Breast epithelium (tissue), 4 donors: ENCODE measurements around the gene COL28A1. TPM values are rescaled to one million over a fixed set of nuclear protein-coding genes. Genes with fewer than 3 reads are reported as not detected.
"Not testable (repeated sequence)": the region's sequence is repeated elsewhere in the genome, so short reads cannot be mapped to it uniquely, and the experiment has no call there.

ENCODE experiments used
- DNase-seq, 2 donors: peaks; one replicate each; pipeline ENCODE4 v3.0.0-alpha.2; 2019; ENCODE audit warnings: low spot score in 2 of 2
- H3K27ac ChIP-seq, 2 donors: fragments of 200-600 bp; sonication (generic) in 1 of 2; one replicate each; pipeline ENCODE4 v1.5.1; 2016 to 2019; ENCODE audit warnings: mild to moderate bottlenecking in 1 of 2
- H3K27me3 ChIP-seq, 2 donors: fragments of 200-600 bp; sonication (generic) in 1 of 2; one replicate each; pipeline versions ENCODE4 v1.5.1 to v1.6.0; 2017 to 2019; ENCODE audit warnings: control low read depth in 1 of 2, mild to moderate bottlenecking in 1 of 2
- H3K36me3 ChIP-seq: fragments of 200-600 bp; one replicate; pipeline ENCODE4 v1.5.1; 2019
- H3K4me1 ChIP-seq, 2 donors: fragments of 200-600 bp; sonication (generic); one replicate each; pipeline ENCODE4 v1.5.1; 2016 to 2019; ENCODE audit warnings: control low read depth in 1 of 2
- H3K4me3 ChIP-seq, 3 donors: fragments of 200-600 bp; sonication (generic); 1 replicate in 2 of 3; 2 replicates in 1 of 3; pipeline ENCODE4 v1.5.1; 2016 to 2019; ENCODE audit warnings: mild to moderate bottlenecking in 3 of 3, moderate library complexity in 2 of 3
- H3K9me3 ChIP-seq, 2 donors: fragments of 200-600 bp; sonication (generic) in 1 of 2; one replicate each; pipeline ENCODE4 v1.5.1; 2016 to 2019; ENCODE audit warnings: control low read depth in 1 of 2
- CTCF ChIP-seq, 3 donors: fragments of 450-650 bp; IDR thresholded peaks; one replicate each; pipeline ENCODE4 v1.5.1; 2016 to 2017; ENCODE audit warnings: antibody characterized with exemption in 3 of 3, mild to moderate bottlenecking in 3 of 3, moderate library complexity in 3 of 3
- POLR2A ChIP-seq: fragments of 450-650 bp; IDR thresholded peaks from one replicate; pipeline ENCODE4 v1.6.1; 2016; ENCODE audit warnings: antibody characterized with exemption, mild to moderate bottlenecking, moderate library complexity
- POLR2AphosphoS5 ChIP-seq, 3 donors: sonication (generic); formaldehyde crosslinking; IDR thresholded peaks; one replicate each; pipeline ENCODE4 v1.6.1; 2017; ENCODE audit warnings: antibody characterized with exemption in 3 of 3
- intact Hi-C: fragments of 100-400 bp; cut with DNase I; formaldehyde crosslinking; loops from one replicate; pipeline ENCODE4 v1.15.1; 2023; ENCODE audit warnings: low total_unique reads
- total RNA-seq, 3 donors: library from RNA; depleted of rRNA; stranded (reverse); fragments of >200 nt; gene quantifications; one replicate each; pipeline ENCODE4 v1.1.0, GENCODE V29; 2016

Gene COL28A1
- total RNA-seq, 3 donors from 2014 or later, result 1.1 to 5.7 (median 4.9) TPM

GRCh38 chr7:7414791-7415603, 120.7 kb downstream of the COL28A1 start:
- DNase-seq, result no peak
- H3K36me3 ChIP-seq, result no peaks in the 10 kb centered on the region
- no peaks in the 10 kb centered on the region for H3K9me3 ChIP-seq
- intact Hi-C loops, result no loop called here
- peaks cover 0 to 10% of the 10 kb centered on the region in 2 donors for H3K4me1 ChIP-seq
- TF ChIP-seq CTCF (IDR thresholded peaks at IDR 0.05) (no peak), POLR2A (no peak), POLR2AphosphoS5 (IDR thresholded peaks at IDR 0.05) (no peak)
- H3K27me3 ChIP-seq, result no peaks in the 10 kb centered on the region
- H3K4me3 ChIP-seq, result no peak overlapping the region
- no peak overlapping the region for H3K27ac ChIP-seq

- no peaks in the 10 kb centered on the region for H3K9me3 ChIP-seq
- TF ChIP-seq POLR2AphosphoS5 (IDR thresholded peaks at IDR 0.05) (no peak), CTCF (IDR thresholded peaks at IDR 0.05) (no peak), POLR2A (no peak)
- intact Hi-C loops, result no loop called here
- no peak overlapping the region for H3K27ac ChIP-seq
- H3K4me3 ChIP-seq, result no peak overlapping the region
- no peaks in the 10 kb centered on the region for H3K36me3 ChIP-seq
- no peaks in the 10 kb centered on the region for H3K4me1 ChIP-seq
- H3K27me3 ChIP-seq, result no peaks in the 10 kb centered on the region
- DNase-seq, result no peak
These were observed 127.5 kb downstream of the COL28A1 start for GRCh38 chr7:7408001-7408770.

GRCh38 chr7:7405461-7405860, 130.2 kb downstream of the COL28A1 start:
- intact Hi-C loops, result no loop called here
- TF ChIP-seq POLR2AphosphoS5 (IDR thresholded peaks at IDR 0.05) (no peak), POLR2A (no peak), CTCF (IDR thresholded peaks at IDR 0.05) (no peak)

GRCh38 chr7:7399707-7400106, 136.0 kb downstream of the COL28A1 start:
- TF ChIP-seq CTCF (IDR thresholded peaks at IDR 0.05), result no peak
- no peaks in the 10 kb centered on the region for H3K9me3 ChIP-seq
- intact Hi-C loops, result no loop called here
- no peak for DNase-seq
- H3K36me3 ChIP-seq, result no peaks in the 10 kb centered on the region
- H3K4me1 ChIP-seq, result no peaks in the 10 kb centered on the region
- H3K27me3 ChIP-seq, result no peaks in the 10 kb centered on the region
- H3K27ac ChIP-seq, result no peak overlapping the region
- H3K4me3 ChIP-seq, result no peak overlapping the region

More at GRCh38 chr7:7405461-7405860, 130.2 kb downstream of the COL28A1 start:
- Histone ChIP-seq H3K9me3 (no peaks in the 10 kb centered on the region), H3K27me3 (no peaks in the 10 kb centered on the region), H3K27ac (no peak overlapping the region), H3K36me3 (no peaks in the 10 kb centered on the region), H3K4me1 (no peaks in the 10 kb centered on the region), H3K4me3 (no peak overlapping the region)
- no peak for DNase-seq

- Histone ChIP-seq H3K4me1 (no peaks in the 10 kb centered on the region), H3K27ac (no peak overlapping the region), H3K4me3 (no peak overlapping the region), H3K36me3 (no peaks in the 10 kb centered on the region), H3K9me3 (no peaks in the 10 kb centered on the region), H3K27me3 (no peaks in the 10 kb centered on the region)
- TF ChIP-seq POLR2A, result no peak
- TF ChIP-seq CTCF (IDR thresholded peaks at IDR 0.05), result no peak
- TF ChIP-seq POLR2AphosphoS5 (IDR thresholded peaks at IDR 0.05), result no peak
- intact Hi-C loops, result no loop called here
- DNase-seq, result no peak
These were observed 139.9 kb downstream of the COL28A1 start for GRCh38 chr7:7395785-7396184.

GRCh38 chr7:7388164-7388563, 147.5 kb downstream of the COL28A1 start:
- H3K4me1 ChIP-seq, DNase-seq, intact Hi-C loops, H3K27me3 ChIP-seq, H3K9me3 ChIP-seq, H3K27ac ChIP-seq, H3K36me3 ChIP-seq, H3K4me3 ChIP-seq: not testable (repeated sequence)
